Measurements from ENCODE around the gene WDR90. TPM values are rescaled to one million over a fixed set of nuclear protein-coding genes. Genes with fewer than 3 reads are reported as not detected.
A peak's percentile ranks its signal among the peaks of the same experiment; 100 is the strongest.

Gene WDR90
- total RNA-seq, 1 donor from 2014 or later: 25.2 TPM

DNA sequence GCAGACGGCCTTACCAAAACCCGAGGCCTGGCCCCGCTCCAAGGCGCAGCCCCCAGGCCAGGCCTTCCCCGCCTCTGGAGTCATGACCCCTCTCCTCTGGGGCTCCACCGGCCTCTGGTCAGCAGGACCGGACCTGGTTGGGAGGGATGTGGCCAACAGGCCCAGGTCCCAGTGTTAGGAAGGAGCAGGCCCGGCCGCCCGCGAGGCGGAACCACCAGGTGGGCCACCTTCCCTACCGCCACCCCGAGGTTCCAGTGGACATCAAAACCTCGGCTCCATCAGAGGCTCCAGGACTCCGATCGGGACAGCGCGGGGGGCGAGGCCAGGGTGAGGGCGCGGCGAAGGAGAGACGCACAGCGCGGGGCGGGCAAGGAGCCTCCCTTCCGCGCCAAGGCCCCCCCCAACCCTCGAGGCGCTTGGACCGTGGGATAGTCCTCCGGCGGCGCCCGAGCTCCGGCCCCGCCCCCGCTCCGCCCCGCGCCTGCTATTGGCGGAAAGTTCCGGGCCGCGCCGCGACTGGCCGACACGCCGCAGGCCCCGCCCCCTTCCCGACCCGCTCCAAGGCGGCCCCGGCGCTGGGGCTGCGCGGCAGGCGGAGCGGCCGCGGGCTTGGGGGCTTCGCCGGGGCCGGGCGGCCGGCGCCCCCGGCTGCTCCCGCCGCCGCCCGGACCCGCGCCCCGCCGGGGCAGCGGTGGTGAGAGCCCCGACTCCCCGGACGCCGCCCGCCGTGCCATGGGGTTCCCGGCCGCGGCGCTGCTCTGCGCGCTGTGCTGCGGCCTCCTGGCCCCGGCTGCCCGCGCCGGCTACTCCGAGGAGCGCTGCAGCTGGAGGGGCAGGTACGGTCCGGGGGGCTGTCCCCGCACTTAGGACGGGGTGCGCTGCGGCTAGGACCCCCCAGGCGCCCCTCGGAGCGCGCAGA, 65.7 kb downstream of the WDR90 start, which contains the start of gene METRN:
Gene METRN (plus strand): TSS at position 561 of the 919 bp plus-strand sequence. CDS start 172 bp downstream, at position 733.
- peak; percentile 92 for DNase-seq (ENCODE audit: low spot score)
- Mint-ChIP-seq H3K27ac (ENCODE audit: unreplicated experiment) (no peak within 1 kb of the TSS), H3K4me1 (ENCODE audit: unreplicated experiment) (no peaks in the 10 kb centered on the region), H3K27me3 (ENCODE audit: unreplicated experiment) (peaks cover 19% of the 10 kb centered on the region), H3K36me3 (ENCODE audit: low read depth, unreplicated experiment) (no peaks in the 10 kb centered on the region), H3K4me3 (ENCODE audit: unreplicated experiment) (no peak within 1 kb of the TSS), H3K9me3 (ENCODE audit: unreplicated experiment) (no peaks in the 10 kb centered on the region)
- TF ChIP-seq CTCF (IDR thresholded peaks at IDR 0.05; ENCODE audit: unreplicated experiment): no peak

- H3K4me1 Mint-ChIP-seq (ENCODE audit: unreplicated experiment): no peaks in the 10 kb centered on the region
- H3K27ac Mint-ChIP-seq (ENCODE audit: unreplicated experiment): no peak overlapping the region
- no peaks in the 10 kb centered on the region for H3K36me3 Mint-ChIP-seq (ENCODE audit: low read depth, unreplicated experiment)
- no peak for TF ChIP-seq CTCF (IDR thresholded peaks at IDR 0.05; ENCODE audit: unreplicated experiment)
- no peak for DNase-seq (ENCODE audit: low spot score)
- H3K27me3 Mint-ChIP-seq (ENCODE audit: unreplicated experiment): peaks cover 22% of the 10 kb centered on the region
- H3K4me3 Mint-ChIP-seq (ENCODE audit: unreplicated experiment): no peak overlapping the region
- no peaks in the 10 kb centered on the region for H3K9me3 Mint-ChIP-seq (ENCODE audit: unreplicated experiment)
Observed at GRCh38 chr16:715477-716199, 66.5 kb downstream of the WDR90 start.

DNA sequence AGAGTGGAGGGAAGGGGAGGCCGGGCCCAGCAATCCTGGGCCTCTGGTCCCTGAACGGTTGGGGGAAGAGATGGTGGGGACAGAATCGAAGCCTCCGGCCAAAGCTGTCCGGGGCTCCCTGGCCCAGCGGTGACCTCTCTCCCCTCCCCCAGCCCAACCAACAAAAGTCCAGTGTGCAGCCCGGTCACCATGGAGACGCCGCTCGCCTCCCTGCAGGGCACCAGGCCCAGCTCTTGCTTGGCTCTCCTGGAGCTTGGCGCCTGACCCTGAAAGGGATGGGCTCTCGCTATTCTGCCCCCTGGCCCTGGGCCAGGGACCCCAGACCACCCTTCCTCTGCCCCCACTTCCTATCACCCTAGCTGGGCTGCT, 67.0 kb downstream of the WDR90 start:
- no peaks in the 10 kb centered on the region for H3K36me3 Mint-ChIP-seq (ENCODE audit: low read depth, unreplicated experiment)
- H3K27ac Mint-ChIP-seq (ENCODE audit: unreplicated experiment): no peak overlapping the region
- peaks cover 22% of the 10 kb centered on the region for H3K27me3 Mint-ChIP-seq (ENCODE audit: unreplicated experiment)
- no peaks in the 10 kb centered on the region for H3K4me1 Mint-ChIP-seq (ENCODE audit: unreplicated experiment)
- H3K4me3 Mint-ChIP-seq (ENCODE audit: unreplicated experiment): no peak overlapping the region
- DNase-seq (ENCODE audit: low spot score): no peak
- TF ChIP-seq CTCF (IDR thresholded peaks at IDR 0.05; ENCODE audit: unreplicated experiment): no peak
- no peaks in the 10 kb centered on the region for H3K9me3 Mint-ChIP-seq (ENCODE audit: unreplicated experiment)

- Mint-ChIP-seq H3K36me3 (ENCODE audit: low read depth, unreplicated experiment) (no peaks in the 10 kb centered on the region), H3K4me1 (ENCODE audit: unreplicated experiment) (no peaks in the 10 kb centered on the region), H3K9me3 (ENCODE audit: unreplicated experiment) (no peaks in the 10 kb centered on the region), H3K27ac (ENCODE audit: unreplicated experiment) (no peak overlapping the region), H3K4me3 (ENCODE audit: unreplicated experiment) (peak overlapping the region; percentile 31), H3K27me3 (ENCODE audit: unreplicated experiment) (peaks cover 22% of the 10 kb centered on the region)
- no peak for DNase-seq (ENCODE audit: low spot score)
- no peak for TF ChIP-seq CTCF (IDR thresholded peaks at IDR 0.05; ENCODE audit: unreplicated experiment)
Observed at GRCh38 chr16:716768-717325, 67.7 kb downstream of the WDR90 start.

Other genes starting within 250 kb of the WDR90 start
- 14.6 TPM for gene DECR2, start 247.5 kb upstream of the WDR90 start, total RNA-seq (ENCODE audit: unreplicated experiment)
- gene RAB11FIP3, start 223.7 kb upstream of the WDR90 start, total RNA-seq (ENCODE audit: unreplicated experiment): 81.5 TPM
- 49.0 TPM for gene CAPN15, start 121.7 kb upstream of the WDR90 start, total RNA-seq (ENCODE audit: unreplicated experiment)
- not detected for gene PRR35, start 89.0 kb upstream of the WDR90 start, total RNA-seq (ENCODE audit: unreplicated experiment)
- 0.69 TPM for gene NHLRC4, start 82.4 kb upstream of the WDR90 start, total RNA-seq (ENCODE audit: unreplicated experiment)
- gene PIGQ, start 79.4 kb upstream of the WDR90 start, total RNA-seq (ENCODE audit: unreplicated experiment): 38.4 TPM
- 18.5 TPM for gene RAB40C, start 59.3 kb upstream of the WDR90 start, total RNA-seq (ENCODE audit: unreplicated experiment)
- gene WFIKKN1, start 18.4 kb upstream of the WDR90 start, total RNA-seq (ENCODE audit: unreplicated experiment): 0.44 TPM
- 48.5 TPM for gene METTL26, start 13.1 kb upstream of the WDR90 start, total RNA-seq (ENCODE audit: unreplicated experiment)
- 2.9 TPM for gene MCRIP2, start 7.5 kb upstream of the WDR90 start, total RNA-seq (ENCODE audit: unreplicated experiment)
- 121 TPM for gene RHOT2, start 18.8 kb downstream of the WDR90 start, total RNA-seq (ENCODE audit: unreplicated experiment)
- gene RHBDL1, start 26.3 kb downstream of the WDR90 start, total RNA-seq (ENCODE audit: unreplicated experiment): 1.6 TPM
- 93.7 TPM for gene STUB1, start 31.0 kb downstream of the WDR90 start, total RNA-seq (ENCODE audit: unreplicated experiment)
- gene JMJD8, start 35.0 kb downstream of the WDR90 start, total RNA-seq (ENCODE audit: unreplicated experiment): 31.6 TPM
- gene WDR24, start 41.0 kb downstream of the WDR90 start, total RNA-seq (ENCODE audit: unreplicated experiment): 16.1 TPM
- not detected for gene FBXL16, start 56.4 kb downstream of the WDR90 start, total RNA-seq (ENCODE audit: unreplicated experiment)
- gene METRN, start 65.8 kb downstream of the WDR90 start, total RNA-seq (ENCODE audit: unreplicated experiment): 11.2 TPM
- gene ANTKMT, start 71.8 kb downstream of the WDR90 start, total RNA-seq (ENCODE audit: unreplicated experiment): 11.1 TPM
- 0.85 TPM for gene CCDC78, start 77.1 kb downstream of the WDR90 start, total RNA-seq (ENCODE audit: unreplicated experiment)
- gene HAGHL, start 77.7 kb downstream of the WDR90 start, total RNA-seq (ENCODE audit: unreplicated experiment): 1.5 TPM
- 51.0 TPM for gene CIAO3, start 91.6 kb downstream of the WDR90 start, total RNA-seq (ENCODE audit: unreplicated experiment)
- 0.44 TPM for gene MSLN, start 111.4 kb downstream of the WDR90 start, total RNA-seq (ENCODE audit: unreplicated experiment)
- gene RPUSD1, start 139.0 kb downstream of the WDR90 start, total RNA-seq (ENCODE audit: unreplicated experiment): 27.6 TPM
- gene CHTF18, start 139.3 kb downstream of the WDR90 start, total RNA-seq (ENCODE audit: unreplicated experiment): 56.8 TPM
- not detected for gene GNG13, start 151.4 kb downstream of the WDR90 start, total RNA-seq (ENCODE audit: unreplicated experiment)